BJ (cell line): ENCODE results near the gene ADIPOR1. TPM values are rescaled to one million over a fixed set of nuclear protein-coding genes. Genes with fewer than 3 reads are reported as not detected.

Experiments used
- CTCF ChIA-PET: fragments of 350-600 bp; formaldehyde crosslinking; extraction: SDS; loops from one replicate; lab custom pipeline; 2021; ENCODE audit warnings: antibody characterized with exemption, inconsistent platforms; lab: Yijun Ruan, JAX
- POLR2A ChIA-PET: fragments of 300-600 bp; sonication (Branson Sonifier 250); formaldehyde crosslinking; extraction: SDS; loops from one replicate; lab custom pipeline; 2021; ENCODE audit warnings: antibody characterized with exemption; lab: Charles Lee
- DNase-seq: peaks from one replicate; pipeline ENCODE4 v3.0.0-alpha.2; 2011; ENCODE audit warnings: low read depth
- H3K27me3 ChIP-seq: 2 replicates; pipeline ENCODE4 v1.6.0; 2011; ENCODE audit warnings: low read length; ENCODE audit not compliant: control insufficient read depth, insufficient read depth
- H3K36me3 ChIP-seq: 2 replicates; pipeline ENCODE4 v1.5.1; 2011; ENCODE audit warnings: low read length; ENCODE audit not compliant: control insufficient read depth, insufficient read depth
- H3K4me3 ChIP-seq: 2 replicates; pipeline ENCODE4 v1.5.1; 2011; ENCODE audit warnings: low read depth, mild to moderate bottlenecking, control low read depth, low read length
- CTCF ChIP-seq: IDR thresholded peaks from 2 replicates; pipeline ENCODE4 v1.5.1; 2011; ENCODE audit warnings: low read depth, mild to moderate bottlenecking, control low read depth, inconsistent platforms, low read length, moderate library complexity; ENCODE audit not compliant: insufficient read depth
- polyA plus RNA-seq: library from polyadenylated mRNA; depleted of rRNA; stranded (reverse); fragments of >200 nt; gene quantifications from 2 replicates; pipeline ENCODE4 v1.2.3, GENCODE V29; 2011

The ADIPOR1 gene
- polyA plus RNA-seq, 1 experiment, result 199 TPM

- ChIA-PET POLR2A (no interaction called here), CTCF (interaction anchor here (1.8 kb wide), 1 partner anchor 11 kb away, joined by 6 read pairs; no protein-coding TSS in a partner anchor)
- Histone ChIP-seq H3K4me3 (no peak overlapping the region), H3K36me3 (no peaks in the 10 kb centered on the region), H3K27me3 (peaks cover 3% of the 10 kb centered on the region; the same call in 1 of the 2 replicates)
- no peak for DNase-seq
- no peak for TF ChIP-seq CTCF
Observed at GRCh38 chr1:203001986-203002385, 43.9 kb upstream of the ADIPOR1 start.

GRCh38 chr1:203000217-203000944, 42.3 kb upstream of the ADIPOR1 start:
- ChIA-PET POLR2A (no interaction called here), CTCF (interaction anchor here (0.8 to 2.5 kb wide), 8 partner anchors 9 to 281 kb away, joined by 3 to 10 read pairs (median 5); no protein-coding TSS in a partner anchor)
- Histone ChIP-seq H3K36me3 (no peaks in the 10 kb centered on the region), H3K4me3 (no peak overlapping the region), H3K27me3 (peaks cover 3% of the 10 kb centered on the region)
- no peak for TF ChIP-seq CTCF
- DNase-seq, result no peak

- TF ChIP-seq CTCF, result peak; percentile 79
- Histone ChIP-seq H3K36me3 (no peaks in the 10 kb centered on the region), H3K27me3 (peaks cover 3% of the 10 kb centered on the region), H3K4me3 (no peak overlapping the region)
- POLR2A ChIA-PET, result no interaction called here
- CTCF ChIA-PET, result interaction anchor here (0.5 to 2.5 kb wide), 27 partner anchors 7 to 663 kb away, joined by 3 to 15 read pairs (median 4); partner anchors contain the start of genes CYB5R1 and TMEM183A
- DNase-seq, result no peak
Observed at GRCh38 chr1:202998836-202999750, 41.0 kb upstream of the ADIPOR1 start.

- no peak for TF ChIP-seq CTCF
- DNase-seq, result no peak
- Histone ChIP-seq H3K36me3 (no peaks in the 10 kb centered on the region), H3K4me3 (no peak overlapping the region), H3K27me3 (peaks cover 6% of the 10 kb centered on the region)
- ChIA-PET POLR2A (no interaction called here), CTCF (interaction anchor here (0.9 to 1.8 kb wide), 5 partner anchors 10 to 184 kb away, joined by 3 to 4 read pairs (median 3); partner anchors contain the start of gene PCAT6)
Observed at GRCh38 chr1:202994756-202995155, 36.6 kb upstream of the ADIPOR1 start.
